ENCODE data around the gene GALNT12.

GALNT12 gene

DNA sequence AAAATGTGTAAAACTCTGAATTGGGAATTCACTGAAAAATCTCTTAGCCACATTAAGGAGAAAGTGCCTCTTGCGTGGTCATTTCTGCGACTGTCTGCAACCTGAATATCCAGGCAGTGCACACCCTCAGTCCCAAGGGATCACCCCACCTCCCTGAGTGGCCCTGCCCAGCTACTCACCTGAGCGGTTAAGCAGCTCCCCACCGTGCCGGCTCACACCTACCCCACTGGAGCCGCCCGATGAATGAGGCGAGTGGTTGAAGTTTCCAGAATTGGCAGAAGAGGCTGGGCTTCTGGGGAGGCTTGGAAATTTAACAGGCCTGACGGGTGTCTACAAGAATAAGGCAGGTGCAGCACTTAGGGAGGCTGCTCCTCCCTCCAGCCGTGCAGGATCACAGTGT, 36.8 kb upstream of the GALNT12 start:
- no peak overlapping the region for H3K27ac ChIP-seq
- H3K4me3 ChIP-seq (IDR thresholded peaks at IDR 0.05; ENCODE audit: insufficient read depth, low read depth, low read length), result no peak overlapping the region
- H3K4me1 ChIP-seq (ENCODE audit: low read depth, poor library complexity, severe bottlenecking), result no peaks in the 10 kb centered on the region
- no peak overlapping the region for H2AFZ ChIP-seq (ENCODE audit: low read depth)
- H4K20me1 ChIP-seq (ENCODE audit: insufficient read depth), result no peaks in the 10 kb centered on the region
- TF ChIP-seq, protein P1, sequence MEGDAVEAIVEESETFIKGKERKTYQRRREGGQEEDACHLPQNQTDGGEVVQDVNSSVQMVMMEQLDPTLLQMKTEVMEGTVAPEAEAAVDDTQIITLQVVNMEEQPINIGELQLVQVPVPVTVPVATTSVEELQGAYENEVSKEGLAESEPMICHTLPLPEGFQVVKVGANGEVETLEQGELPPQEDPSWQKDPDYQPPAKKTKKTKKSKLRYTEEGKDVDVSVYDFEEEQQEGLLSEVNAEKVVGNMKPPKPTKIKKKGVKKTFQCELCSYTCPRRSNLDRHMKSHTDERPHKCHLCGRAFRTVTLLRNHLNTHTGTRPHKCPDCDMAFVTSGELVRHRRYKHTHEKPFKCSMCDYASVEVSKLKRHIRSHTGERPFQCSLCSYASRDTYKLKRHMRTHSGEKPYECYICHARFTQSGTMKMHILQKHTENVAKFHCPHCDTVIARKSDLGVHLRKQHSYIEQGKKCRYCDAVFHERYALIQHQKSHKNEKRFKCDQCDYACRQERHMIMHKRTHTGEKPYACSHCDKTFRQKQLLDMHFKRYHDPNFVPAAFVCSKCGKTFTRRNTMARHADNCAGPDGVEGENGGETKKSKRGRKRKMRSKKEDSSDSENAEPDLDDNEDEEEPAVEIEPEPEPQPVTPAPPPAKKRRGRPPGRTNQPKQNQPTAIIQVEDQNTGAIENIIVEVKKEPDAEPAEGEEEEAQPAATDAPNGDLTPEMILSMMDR (conservative IDR thresholded peaks at IDR 0.05; ENCODE audit: low read depth, low read length), result no peak
- no peak overlapping the region for H3K9ac ChIP-seq
- no peaks in the 10 kb centered on the region for H3K36me3 ChIP-seq (ENCODE audit: insufficient read depth)
- no peak overlapping the region for H3K4me2 ChIP-seq
- H3K79me2 ChIP-seq (ENCODE audit: insufficient read depth, low read depth), result no peaks in the 10 kb centered on the region
- H3K27me3 ChIP-seq (ENCODE audit: insufficient read depth, low read depth), result no peaks in the 10 kb centered on the region

DNA sequence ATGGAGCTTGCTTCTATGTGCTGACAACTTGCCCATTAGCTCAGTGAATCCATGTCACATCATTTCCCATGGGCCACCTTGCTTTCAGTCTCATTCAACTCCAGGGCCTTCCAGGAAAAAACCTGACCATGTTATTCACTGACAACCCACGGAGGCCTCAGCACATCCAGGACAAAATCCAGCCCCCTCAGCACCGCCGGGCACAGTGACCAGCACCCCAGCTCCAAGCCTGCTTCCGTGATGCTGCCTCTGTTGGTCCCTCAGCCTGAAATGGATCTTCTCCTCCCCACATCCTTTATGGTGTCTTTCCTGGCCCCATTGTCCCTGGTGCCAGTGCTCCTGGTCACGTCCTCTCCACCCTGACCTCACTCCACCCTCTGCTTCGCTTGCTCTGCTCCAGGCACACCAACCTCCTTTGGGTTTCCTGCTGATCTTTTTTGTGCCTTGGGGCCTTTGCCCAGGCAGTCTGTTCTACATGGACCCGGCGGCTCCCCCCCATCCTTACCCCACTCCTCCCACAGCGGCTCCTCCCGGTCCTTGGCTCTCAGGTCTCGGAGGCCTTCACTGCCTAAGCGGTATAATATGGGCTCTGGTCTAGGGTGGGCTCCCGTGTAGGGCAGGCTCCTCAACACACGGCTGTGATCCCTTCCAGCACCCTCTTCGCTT, 36.1 kb upstream of the GALNT12 start:
- no peaks in the 10 kb centered on the region for H3K36me3 ChIP-seq (ENCODE audit: insufficient read depth)
- H3K4me2 ChIP-seq, result no peak overlapping the region
- H3K79me2 ChIP-seq (ENCODE audit: insufficient read depth, low read depth), result no peaks in the 10 kb centered on the region
- H3K9ac ChIP-seq, result no peak overlapping the region
- TF ChIP-seq, protein P1 (conservative IDR thresholded peaks at IDR 0.05; ENCODE audit: low read depth, low read length), result no peak
- H3K27ac ChIP-seq, result no peak overlapping the region
- no peaks in the 10 kb centered on the region for H3K4me1 ChIP-seq (ENCODE audit: low read depth, poor library complexity, severe bottlenecking)
- no peak overlapping the region for H3K4me3 ChIP-seq (IDR thresholded peaks at IDR 0.05; ENCODE audit: insufficient read depth, low read depth, low read length)
- no peaks in the 10 kb centered on the region for H4K20me1 ChIP-seq (ENCODE audit: insufficient read depth)
- no peaks in the 10 kb centered on the region for H3K27me3 ChIP-seq (ENCODE audit: insufficient read depth, low read depth)
- H2AFZ ChIP-seq (ENCODE audit: low read depth), result no peak overlapping the region

DNA sequence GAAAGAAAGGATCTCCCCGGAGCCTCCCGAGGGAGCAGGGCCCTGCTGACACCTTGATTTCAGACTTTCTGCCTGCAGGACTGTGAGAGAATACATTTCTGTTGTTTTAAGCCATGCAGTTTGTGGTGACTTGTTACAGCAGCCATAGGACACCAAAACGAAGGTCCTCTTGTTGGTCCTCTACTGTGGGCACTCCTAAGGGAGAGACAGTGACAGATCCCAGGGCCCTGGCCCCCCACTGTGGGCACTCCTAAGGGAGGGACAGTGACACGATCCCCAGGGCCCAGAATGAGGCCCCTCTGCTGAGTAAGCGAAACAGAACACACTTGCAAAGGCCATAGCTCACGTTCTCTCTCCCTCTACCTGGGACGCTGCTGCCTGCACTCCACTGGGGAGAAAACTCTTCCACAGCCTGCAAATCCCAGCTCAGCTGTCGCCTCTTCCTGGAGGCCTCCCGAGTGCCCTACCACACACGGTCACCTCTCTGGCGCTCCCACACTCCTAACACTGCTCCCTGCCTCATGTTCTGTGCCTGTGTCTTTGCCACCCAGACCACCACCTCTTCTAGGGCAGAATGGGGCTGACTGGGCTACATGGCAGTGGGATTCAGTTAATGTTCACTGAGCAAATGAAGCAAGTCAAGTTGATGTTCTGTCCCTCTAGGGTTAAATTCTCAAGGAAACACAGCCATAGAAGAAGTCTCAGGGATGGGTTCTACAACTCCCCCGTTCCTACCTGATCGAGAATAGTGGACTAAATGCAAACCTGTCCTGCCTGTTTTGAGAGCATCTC, 34.9 kb upstream of the GALNT12 start:
- no peak overlapping the region for H2AFZ ChIP-seq (ENCODE audit: low read depth)
- no peak overlapping the region for H3K27ac ChIP-seq
- H3K4me2 ChIP-seq, result no peak overlapping the region
- no peak overlapping the region for H3K4me3 ChIP-seq (IDR thresholded peaks at IDR 0.05; ENCODE audit: insufficient read depth, low read depth, low read length)
- H3K9ac ChIP-seq, result no peak overlapping the region
- no peaks in the 10 kb centered on the region for H3K27me3 ChIP-seq (ENCODE audit: insufficient read depth, low read depth)
- no peaks in the 10 kb centered on the region for H3K36me3 ChIP-seq (ENCODE audit: insufficient read depth)
- H3K79me2 ChIP-seq (ENCODE audit: insufficient read depth, low read depth), result no peaks in the 10 kb centered on the region
- no peaks in the 10 kb centered on the region for H4K20me1 ChIP-seq (ENCODE audit: insufficient read depth)
- no peaks in the 10 kb centered on the region for H3K4me1 ChIP-seq (ENCODE audit: low read depth, poor library complexity, severe bottlenecking)
- TF ChIP-seq, protein P1 (conservative IDR thresholded peaks at IDR 0.05; ENCODE audit: low read depth, low read length), result no peak

DNA sequence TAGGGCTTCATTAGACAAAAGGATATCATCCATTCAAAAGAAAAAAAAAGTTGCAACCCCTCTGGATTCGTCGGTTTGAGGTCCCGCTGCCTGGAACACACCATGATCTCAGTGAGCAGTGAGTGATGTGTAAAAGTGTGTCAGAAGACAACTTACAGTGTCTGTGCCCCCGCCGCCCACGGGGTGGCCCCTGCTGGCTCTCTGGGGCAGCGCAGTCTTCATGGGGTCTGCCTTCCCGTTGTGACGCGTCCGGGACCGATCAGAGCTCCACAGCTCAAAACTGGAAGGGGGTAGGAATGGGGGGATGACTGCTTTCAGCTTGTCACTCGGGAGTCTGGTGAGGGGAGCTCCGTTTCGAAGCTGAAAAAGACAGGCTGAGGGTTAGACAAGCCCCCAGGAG, 33.7 kb upstream of the GALNT12 start:
- no peak overlapping the region for H3K4me2 ChIP-seq
- H3K36me3 ChIP-seq (ENCODE audit: insufficient read depth), result no peaks in the 10 kb centered on the region
- no peaks in the 10 kb centered on the region for H3K79me2 ChIP-seq (ENCODE audit: insufficient read depth, low read depth)
- H2AFZ ChIP-seq (ENCODE audit: low read depth), result no peak overlapping the region
- H4K20me1 ChIP-seq (ENCODE audit: insufficient read depth), result no peaks in the 10 kb centered on the region
- TF ChIP-seq, protein P1 (conservative IDR thresholded peaks at IDR 0.05; ENCODE audit: low read depth, low read length), result no peak
- no peaks in the 10 kb centered on the region for H3K27me3 ChIP-seq (ENCODE audit: insufficient read depth, low read depth)
- H3K9ac ChIP-seq, result no peak overlapping the region
- H3K4me1 ChIP-seq (ENCODE audit: low read depth, poor library complexity, severe bottlenecking), result no peaks in the 10 kb centered on the region
- H3K4me3 ChIP-seq (IDR thresholded peaks at IDR 0.05; ENCODE audit: insufficient read depth, low read depth, low read length), result no peak overlapping the region
- no peak overlapping the region for H3K27ac ChIP-seq

All from KMS-11 (cell line).